Measurements from ENCODE around the gene TMC2. TPM values are rescaled to one million over a fixed set of nuclear protein-coding genes. Genes with fewer than 3 reads are reported as not detected.
A peak's percentile ranks its signal among the peaks of the same experiment; 100 is the strongest.

Gene TMC2
- polyA plus RNA-seq, 4 donors, result 0.09 to 0.44 (median 0.13) TPM

DNA sequence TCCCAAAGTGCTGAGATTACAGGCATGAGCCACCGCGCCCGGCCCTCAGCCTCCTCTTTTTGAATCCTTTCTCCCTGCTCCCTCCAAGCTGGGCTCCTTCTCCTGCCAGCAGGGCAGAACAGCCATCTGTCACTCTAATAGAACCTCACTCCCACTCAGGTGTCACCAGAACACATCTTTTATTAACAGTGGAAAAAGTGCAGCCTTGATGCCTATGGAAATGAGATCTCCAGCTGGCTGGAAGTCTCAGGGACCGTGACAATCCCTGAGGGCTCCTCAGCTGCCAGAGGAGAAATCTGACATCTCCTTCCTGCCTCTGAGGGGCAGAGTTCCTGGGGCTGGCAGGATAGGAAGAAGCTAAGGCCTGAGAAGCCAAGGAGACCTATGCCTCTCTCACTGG is 28.0 kb downstream of the TMC2 start:
- DNase-seq (ENCODE audit: low read depth in 4 of 4, low spot score in 3 of 4), result no peak

GRCh38 chr20:2575682-2576081 is 39.3 kb downstream of the TMC2 start:
- no peak for DNase-seq (ENCODE audit: low read depth in 4 of 4, low spot score in 3 of 4)

DNA sequence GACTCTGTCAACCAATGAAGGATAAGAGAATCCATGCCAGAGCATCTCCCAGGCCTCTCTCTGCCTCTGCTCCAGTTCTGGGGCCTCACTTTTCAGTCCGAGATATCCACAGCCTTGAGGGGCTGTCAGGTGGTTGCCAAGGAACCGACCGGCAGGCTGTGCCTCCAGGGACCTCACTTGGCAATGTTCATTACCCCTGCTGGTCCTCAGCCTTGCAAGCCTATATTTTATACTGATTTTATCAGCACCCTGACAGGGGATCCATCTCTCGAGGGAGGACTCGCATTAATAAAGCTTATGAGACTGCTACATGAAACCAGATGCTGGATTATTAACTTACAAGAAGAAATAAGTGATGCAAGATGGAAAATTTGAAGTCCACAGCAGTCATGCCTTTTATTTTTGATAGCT is 39.9 kb downstream of the TMC2 start:
- no peak for DNase-seq (ENCODE audit: low read depth in 4 of 4, low spot score in 3 of 4)

- no peak for DNase-seq (ENCODE audit: low read depth in 4 of 4, low spot score in 3 of 4)
Observed at GRCh38 chr20:2578475-2579192, 42.3 kb downstream of the TMC2 start.

GRCh38 chr20:2585811-2586210 is 49.4 kb downstream of the TMC2 start:
- no peak for DNase-seq (ENCODE audit: low read depth in 4 of 4, low spot score in 3 of 4)

- DNase-seq (ENCODE audit: low read depth in 4 of 4, low spot score in 3 of 4), result no peak
Observed at GRCh38 chr20:2593756-2594155, 57.4 kb downstream of the TMC2 start.

- DNase-seq (ENCODE audit: low read depth in 4 of 4, low spot score in 3 of 4), result no peak
Observed at GRCh38 chr20:2595076-2595475, 58.7 kb downstream of the TMC2 start.

DNA sequence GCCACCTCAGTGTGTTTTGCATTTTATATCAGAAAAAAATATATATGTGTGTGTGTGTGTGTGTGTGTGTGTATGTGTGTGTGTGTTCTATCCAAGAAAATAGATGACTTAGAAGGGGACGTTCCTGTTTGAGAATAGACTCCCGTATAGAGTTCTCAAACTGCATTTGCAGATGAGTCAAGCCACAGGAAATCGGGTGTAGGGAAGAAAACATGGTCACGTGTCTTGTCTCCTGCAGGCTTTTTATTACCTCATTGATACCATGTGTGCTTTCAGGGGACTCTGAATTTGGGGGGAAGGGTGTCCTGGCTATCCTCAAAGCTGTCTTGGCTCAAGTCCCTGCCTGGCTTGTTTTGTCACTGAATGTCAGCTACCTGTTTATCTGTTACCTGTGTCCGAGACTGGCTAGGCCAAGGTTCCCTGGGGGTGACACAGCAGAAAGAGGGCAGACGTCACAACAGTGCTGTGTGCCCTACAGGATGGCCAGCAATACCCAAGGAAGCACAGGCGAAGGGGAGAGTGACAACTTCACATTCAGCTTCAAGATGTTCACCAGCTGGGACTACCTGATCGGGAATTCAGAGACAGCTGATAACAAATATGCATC is 60.4 kb downstream of the TMC2 start:
- no peak for DNase-seq (ENCODE audit: low read depth in 4 of 4, low spot score in 3 of 4)

GRCh38 chr20:2599288-2600006 is 63.1 kb downstream of the TMC2 start:
- DNase-seq (ENCODE audit: low read depth in 4 of 4, low spot score in 3 of 4), result peak in 1 of 4 donors; percentile 7

DNA sequence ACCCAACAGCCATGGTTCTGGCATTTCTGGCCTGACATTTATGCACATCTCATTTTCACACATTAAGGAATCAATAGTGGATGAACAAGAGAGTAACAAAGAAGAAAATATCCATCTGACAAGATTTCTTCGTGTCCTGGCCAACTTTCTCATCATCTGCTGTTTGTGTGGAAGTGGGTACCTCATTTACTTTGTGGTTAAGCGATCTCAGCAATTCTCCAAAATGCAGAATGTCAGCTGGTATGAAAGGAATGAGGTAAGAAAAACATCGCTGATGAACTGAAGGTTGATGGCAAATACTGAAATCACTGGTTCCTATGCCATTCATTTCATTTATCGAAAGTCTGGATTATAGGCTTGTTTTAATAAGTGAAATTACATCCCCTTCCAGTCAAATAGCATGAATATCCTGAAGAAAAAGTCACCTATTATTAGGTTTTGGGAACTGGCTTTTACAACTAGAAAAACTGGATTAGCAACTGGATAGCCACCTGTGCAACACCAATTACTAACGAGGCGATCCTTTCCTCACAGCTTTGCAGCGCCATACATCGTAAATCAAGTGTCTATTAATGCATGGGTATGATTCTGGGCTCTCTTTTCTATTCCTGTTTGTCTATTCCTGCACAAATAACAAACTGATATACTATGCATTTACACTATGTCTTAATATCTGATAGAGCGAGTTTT is 65.8 kb downstream of the TMC2 start:
- no peak for DNase-seq (ENCODE audit: low read depth in 4 of 4, low spot score in 3 of 4)

- DNase-seq (ENCODE audit: low read depth in 4 of 4, low spot score in 3 of 4), result no peak
Observed at GRCh38 chr20:2602746-2603145, 66.4 kb downstream of the TMC2 start.

DNA sequence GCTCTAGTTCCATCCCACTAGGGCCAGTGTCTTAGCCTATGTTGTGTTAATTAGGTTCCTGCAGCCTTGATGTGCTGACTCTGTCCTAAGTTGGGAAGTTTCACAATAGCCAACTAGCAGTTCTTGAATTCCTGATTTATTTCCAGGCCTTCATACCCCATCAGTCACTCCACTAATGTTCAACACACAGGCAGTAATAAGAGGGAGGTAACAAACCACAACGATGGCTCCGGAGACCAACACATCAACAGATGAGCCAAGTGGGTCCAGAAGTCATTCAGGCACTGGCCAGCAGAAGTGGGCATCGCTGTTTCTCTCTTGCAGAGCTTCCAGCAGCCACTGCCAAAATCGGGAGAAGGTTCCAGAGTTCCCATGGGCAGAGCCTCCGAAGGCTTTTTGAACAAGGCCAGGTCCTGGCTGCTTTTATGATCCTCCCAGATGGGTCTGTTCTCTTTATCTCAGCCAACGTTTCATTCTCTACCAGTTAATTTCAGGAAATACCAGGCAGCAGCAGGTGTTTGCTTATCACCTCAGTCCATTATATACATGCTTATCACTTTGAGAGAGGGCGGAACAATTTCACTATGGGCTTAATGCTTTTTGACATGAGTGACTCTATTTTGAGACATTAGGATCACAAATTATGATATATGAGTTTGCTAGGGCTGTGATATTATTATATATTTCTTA is 67.6 kb downstream of the TMC2 start:
- no peak for DNase-seq (ENCODE audit: low read depth in 4 of 4, low spot score in 3 of 4)

- no peak for DNase-seq (ENCODE audit: low read depth in 4 of 4, low spot score in 3 of 4)
Observed at GRCh38 chr20:2604506-2604835, 68.1 kb downstream of the TMC2 start.

GRCh38 chr20:2606507-2607006 is 70.2 kb downstream of the TMC2 start:
- DNase-seq (ENCODE audit: low read depth in 4 of 4, low spot score in 3 of 4), result no peak

DNA sequence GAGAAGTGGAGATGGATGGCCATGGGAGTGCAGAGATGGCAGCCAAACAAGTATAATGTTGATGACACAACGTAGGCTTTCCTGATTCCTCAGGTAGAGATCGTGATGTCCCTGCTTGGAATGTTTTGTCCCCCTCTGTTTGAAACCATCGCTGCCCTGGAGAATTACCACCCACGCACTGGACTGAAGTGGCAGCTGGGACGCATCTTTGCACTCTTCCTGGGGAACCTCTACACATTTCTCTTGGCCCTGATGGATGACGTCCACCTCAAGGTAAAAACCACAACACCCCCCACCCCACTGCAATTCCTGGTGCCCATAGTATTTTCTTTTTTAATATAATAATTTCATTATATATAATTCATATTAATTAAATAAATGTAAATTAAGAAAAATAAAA is 74.0 kb downstream of the TMC2 start:
- DNase-seq (ENCODE audit: low read depth in 4 of 4, low spot score in 3 of 4), result no peak

- no peak for DNase-seq (ENCODE audit: low read depth in 4 of 4, low spot score in 3 of 4)
Observed at GRCh38 chr20:2610941-2611720, 74.8 kb downstream of the TMC2 start.

- no peak for DNase-seq (ENCODE audit: low read depth in 4 of 4, low spot score in 3 of 4)
Observed at GRCh38 chr20:2612073-2612472, 75.7 kb downstream of the TMC2 start.

- DNase-seq (ENCODE audit: low read depth in 4 of 4, low spot score in 3 of 4), result no peak
Observed at GRCh38 chr20:2616634-2617033, 80.3 kb downstream of the TMC2 start.

DNA sequence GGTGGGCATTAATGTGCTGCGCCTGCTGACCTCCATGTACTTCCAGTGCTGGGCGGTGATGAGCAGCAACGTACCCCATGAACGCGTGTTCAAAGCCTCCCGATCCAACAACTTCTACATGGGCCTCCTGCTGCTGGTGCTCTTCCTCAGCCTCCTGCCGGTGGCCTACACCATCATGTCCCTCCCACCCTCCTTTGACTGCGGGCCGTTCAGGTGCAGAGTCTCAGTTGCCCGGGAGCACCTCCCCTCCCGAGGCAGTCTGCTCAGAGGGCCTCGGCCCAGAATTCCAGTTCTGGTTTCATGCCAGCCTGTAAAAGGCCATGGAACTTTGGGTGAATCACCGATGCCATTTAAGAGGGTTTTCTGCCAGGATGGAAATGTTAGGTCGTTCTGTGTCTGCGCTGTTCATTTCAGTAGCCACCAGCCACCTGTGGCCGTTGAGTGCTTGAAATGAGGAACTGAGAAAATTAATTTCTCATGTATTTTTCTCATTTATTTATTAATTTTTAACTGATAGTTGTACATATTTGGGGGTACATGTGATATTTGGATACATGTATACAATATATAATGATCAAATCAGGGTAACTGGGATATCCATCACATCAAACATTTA is 80.8 kb downstream of the TMC2 start:
- no peak for DNase-seq (ENCODE audit: low read depth in 4 of 4, low spot score in 3 of 4)
